ENCODE data around the gene LRRC31. TPM values are rescaled to one million over a fixed set of nuclear protein-coding genes. Genes with fewer than 3 reads are reported as not detected.

Gene LRRC31
- total and polyA plus RNA-seq, 2 experiments from 2014 or later: not detected

DNA sequence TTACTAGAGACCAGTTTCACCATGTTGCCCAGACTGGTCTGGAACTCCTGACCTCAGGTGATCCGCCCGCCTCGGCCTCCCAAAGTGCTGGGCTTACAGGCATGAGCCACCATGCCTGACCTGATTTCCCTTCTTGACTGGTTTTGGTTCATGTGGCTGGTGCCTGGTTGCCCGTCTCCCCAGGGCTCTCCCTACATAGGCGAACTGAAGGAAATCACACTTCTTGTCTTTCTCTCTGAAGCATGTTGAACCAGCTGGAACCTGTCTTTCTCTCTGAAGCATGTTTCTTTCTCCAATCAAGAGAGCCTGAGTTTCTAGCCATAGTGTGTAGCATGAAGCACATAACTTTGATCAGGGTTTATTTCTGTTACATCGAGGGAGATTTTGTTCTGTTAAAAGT is 25.3 kb upstream of the LRRC31 start:
- H3F3A ChIP-seq (replicated peaks; ENCODE audit: low read depth): no peaks in the 10 kb centered on the region
- H3K27ac ChIP-seq (ENCODE audit: low read depth): no peak overlapping the region
- Mint-ChIP-seq H3K4me3 (no peak overlapping the region), H3K27me3 (ENCODE audit: insufficient read depth, low read depth, poor library complexity) (peaks cover 3% of the 10 kb centered on the region), H3K4me1 (no peaks in the 10 kb centered on the region), H3K9me3 (peaks cover 3% of the 10 kb centered on the region; the same call in 2 of the 3 replicates), H3K27ac (no peak overlapping the region), H3K36me3 (ENCODE audit: low read depth) (no peaks in the 10 kb centered on the region)
- no peaks in the 10 kb centered on the region for H4K20me1 ChIP-seq (replicated peaks; ENCODE audit: insufficient read depth)
- ATAC-seq (no peak), DNase-seq (ENCODE audit: low spot score) (no peak)
- no peaks in the 10 kb centered on the region for H3K79me2 ChIP-seq (replicated peaks; ENCODE audit: insufficient read depth)
- no peaks in the 10 kb centered on the region for H3K4me1 ChIP-seq (ENCODE audit: insufficient read depth)
- no peak overlapping the region for H3K4me3 ChIP-seq
- H3K9me2 ChIP-seq (ENCODE audit: insufficient read depth): 0 out of 2 replicates have a peak, but pooled peaks cover 2% of the 10 kb centered on the region
- no peaks in the 10 kb centered on the region for H3K36me3 ChIP-seq (ENCODE audit: insufficient read depth)
- H3K27me3 ChIP-seq (ENCODE audit: insufficient read depth): no peaks in the 10 kb centered on the region
- H2AFZ ChIP-seq: peak overlapping the region; percentile 80
- no peak overlapping the region for H3K4me2 ChIP-seq
- TF ChIP-seq, protein P1, sequence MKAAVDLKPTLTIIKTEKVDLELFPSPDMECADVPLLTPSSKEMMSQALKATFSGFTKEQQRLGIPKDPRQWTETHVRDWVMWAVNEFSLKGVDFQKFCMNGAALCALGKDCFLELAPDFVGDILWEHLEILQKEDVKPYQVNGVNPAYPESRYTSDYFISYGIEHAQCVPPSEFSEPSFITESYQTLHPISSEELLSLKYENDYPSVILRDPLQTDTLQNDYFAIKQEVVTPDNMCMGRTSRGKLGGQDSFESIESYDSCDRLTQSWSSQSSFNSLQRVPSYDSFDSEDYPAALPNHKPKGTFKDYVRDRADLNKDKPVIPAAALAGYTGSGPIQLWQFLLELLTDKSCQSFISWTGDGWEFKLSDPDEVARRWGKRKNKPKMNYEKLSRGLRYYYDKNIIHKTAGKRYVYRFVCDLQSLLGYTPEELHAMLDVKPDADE (IDR thresholded peaks at IDR 0.05): no peak
- no peak for TF ChIP-seq POLR2AphosphoS5 (IDR thresholded peaks at IDR 0.05; ENCODE audit: low read depth)
- TF ChIP-seq STAT1 (IDR thresholded peaks at IDR 0.05; ENCODE audit: unreplicated experiment): no peak
- TF ChIP-seq, protein P2, sequence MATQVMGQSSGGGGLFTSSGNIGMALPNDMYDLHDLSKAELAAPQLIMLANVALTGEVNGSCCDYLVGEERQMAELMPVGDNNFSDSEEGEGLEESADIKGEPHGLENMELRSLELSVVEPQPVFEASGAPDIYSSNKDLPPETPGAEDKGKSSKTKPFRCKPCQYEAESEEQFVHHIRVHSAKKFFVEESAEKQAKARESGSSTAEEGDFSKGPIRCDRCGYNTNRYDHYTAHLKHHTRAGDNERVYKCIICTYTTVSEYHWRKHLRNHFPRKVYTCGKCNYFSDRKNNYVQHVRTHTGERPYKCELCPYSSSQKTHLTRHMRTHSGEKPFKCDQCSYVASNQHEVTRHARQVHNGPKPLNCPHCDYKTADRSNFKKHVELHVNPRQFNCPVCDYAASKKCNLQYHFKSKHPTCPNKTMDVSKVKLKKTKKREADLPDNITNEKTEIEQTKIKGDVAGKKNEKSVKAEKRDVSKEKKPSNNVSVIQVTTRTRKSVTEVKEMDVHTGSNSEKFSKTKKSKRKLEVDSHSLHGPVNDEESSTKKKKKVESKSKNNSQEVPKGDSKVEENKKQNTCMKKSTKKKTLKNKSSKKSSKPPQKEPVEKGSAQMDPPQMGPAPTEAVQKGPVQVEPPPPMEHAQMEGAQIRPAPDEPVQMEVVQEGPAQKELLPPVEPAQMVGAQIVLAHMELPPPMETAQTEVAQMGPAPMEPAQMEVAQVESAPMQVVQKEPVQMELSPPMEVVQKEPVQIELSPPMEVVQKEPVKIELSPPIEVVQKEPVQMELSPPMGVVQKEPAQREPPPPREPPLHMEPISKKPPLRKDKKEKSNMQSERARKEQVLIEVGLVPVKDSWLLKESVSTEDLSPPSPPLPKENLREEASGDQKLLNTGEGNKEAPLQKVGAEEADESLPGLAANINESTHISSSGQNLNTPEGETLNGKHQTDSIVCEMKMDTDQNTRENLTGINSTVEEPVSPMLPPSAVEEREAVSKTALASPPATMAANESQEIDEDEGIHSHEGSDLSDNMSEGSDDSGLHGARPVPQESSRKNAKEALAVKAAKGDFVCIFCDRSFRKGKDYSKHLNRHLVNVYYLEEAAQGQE (IDR thresholded peaks at IDR 0.05; ENCODE audit: unreplicated experiment): no peak
- no peak for TF ChIP-seq EZH2 (IDR thresholded peaks at IDR 0.05; ENCODE audit: low read depth, unreplicated experiment)
- no peak for TF ChIP-seq JUNB (IDR thresholded peaks at IDR 0.05; ENCODE audit: unreplicated experiment)
- TF ChIP-seq, protein P3, sequence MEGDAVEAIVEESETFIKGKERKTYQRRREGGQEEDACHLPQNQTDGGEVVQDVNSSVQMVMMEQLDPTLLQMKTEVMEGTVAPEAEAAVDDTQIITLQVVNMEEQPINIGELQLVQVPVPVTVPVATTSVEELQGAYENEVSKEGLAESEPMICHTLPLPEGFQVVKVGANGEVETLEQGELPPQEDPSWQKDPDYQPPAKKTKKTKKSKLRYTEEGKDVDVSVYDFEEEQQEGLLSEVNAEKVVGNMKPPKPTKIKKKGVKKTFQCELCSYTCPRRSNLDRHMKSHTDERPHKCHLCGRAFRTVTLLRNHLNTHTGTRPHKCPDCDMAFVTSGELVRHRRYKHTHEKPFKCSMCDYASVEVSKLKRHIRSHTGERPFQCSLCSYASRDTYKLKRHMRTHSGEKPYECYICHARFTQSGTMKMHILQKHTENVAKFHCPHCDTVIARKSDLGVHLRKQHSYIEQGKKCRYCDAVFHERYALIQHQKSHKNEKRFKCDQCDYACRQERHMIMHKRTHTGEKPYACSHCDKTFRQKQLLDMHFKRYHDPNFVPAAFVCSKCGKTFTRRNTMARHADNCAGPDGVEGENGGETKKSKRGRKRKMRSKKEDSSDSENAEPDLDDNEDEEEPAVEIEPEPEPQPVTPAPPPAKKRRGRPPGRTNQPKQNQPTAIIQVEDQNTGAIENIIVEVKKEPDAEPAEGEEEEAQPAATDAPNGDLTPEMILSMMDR (conservative IDR thresholded peaks at IDR 0.05; ENCODE audit: low read depth in 2 of 2): no peak
- no peak for TF ChIP-seq NANOG (IDR thresholded peaks at IDR 0.05; ENCODE audit: borderline replicate concordance)
- no peak for TF ChIP-seq CREB1 (CRISPR knock-in tag; IDR thresholded peaks at IDR 0.05; ENCODE audit: low read depth)
- no peak for TF ChIP-seq EZH2phosphoT487 (IDR thresholded peaks at IDR 0.05; ENCODE audit: unreplicated experiment)
- TF ChIP-seq, protein P4, sequence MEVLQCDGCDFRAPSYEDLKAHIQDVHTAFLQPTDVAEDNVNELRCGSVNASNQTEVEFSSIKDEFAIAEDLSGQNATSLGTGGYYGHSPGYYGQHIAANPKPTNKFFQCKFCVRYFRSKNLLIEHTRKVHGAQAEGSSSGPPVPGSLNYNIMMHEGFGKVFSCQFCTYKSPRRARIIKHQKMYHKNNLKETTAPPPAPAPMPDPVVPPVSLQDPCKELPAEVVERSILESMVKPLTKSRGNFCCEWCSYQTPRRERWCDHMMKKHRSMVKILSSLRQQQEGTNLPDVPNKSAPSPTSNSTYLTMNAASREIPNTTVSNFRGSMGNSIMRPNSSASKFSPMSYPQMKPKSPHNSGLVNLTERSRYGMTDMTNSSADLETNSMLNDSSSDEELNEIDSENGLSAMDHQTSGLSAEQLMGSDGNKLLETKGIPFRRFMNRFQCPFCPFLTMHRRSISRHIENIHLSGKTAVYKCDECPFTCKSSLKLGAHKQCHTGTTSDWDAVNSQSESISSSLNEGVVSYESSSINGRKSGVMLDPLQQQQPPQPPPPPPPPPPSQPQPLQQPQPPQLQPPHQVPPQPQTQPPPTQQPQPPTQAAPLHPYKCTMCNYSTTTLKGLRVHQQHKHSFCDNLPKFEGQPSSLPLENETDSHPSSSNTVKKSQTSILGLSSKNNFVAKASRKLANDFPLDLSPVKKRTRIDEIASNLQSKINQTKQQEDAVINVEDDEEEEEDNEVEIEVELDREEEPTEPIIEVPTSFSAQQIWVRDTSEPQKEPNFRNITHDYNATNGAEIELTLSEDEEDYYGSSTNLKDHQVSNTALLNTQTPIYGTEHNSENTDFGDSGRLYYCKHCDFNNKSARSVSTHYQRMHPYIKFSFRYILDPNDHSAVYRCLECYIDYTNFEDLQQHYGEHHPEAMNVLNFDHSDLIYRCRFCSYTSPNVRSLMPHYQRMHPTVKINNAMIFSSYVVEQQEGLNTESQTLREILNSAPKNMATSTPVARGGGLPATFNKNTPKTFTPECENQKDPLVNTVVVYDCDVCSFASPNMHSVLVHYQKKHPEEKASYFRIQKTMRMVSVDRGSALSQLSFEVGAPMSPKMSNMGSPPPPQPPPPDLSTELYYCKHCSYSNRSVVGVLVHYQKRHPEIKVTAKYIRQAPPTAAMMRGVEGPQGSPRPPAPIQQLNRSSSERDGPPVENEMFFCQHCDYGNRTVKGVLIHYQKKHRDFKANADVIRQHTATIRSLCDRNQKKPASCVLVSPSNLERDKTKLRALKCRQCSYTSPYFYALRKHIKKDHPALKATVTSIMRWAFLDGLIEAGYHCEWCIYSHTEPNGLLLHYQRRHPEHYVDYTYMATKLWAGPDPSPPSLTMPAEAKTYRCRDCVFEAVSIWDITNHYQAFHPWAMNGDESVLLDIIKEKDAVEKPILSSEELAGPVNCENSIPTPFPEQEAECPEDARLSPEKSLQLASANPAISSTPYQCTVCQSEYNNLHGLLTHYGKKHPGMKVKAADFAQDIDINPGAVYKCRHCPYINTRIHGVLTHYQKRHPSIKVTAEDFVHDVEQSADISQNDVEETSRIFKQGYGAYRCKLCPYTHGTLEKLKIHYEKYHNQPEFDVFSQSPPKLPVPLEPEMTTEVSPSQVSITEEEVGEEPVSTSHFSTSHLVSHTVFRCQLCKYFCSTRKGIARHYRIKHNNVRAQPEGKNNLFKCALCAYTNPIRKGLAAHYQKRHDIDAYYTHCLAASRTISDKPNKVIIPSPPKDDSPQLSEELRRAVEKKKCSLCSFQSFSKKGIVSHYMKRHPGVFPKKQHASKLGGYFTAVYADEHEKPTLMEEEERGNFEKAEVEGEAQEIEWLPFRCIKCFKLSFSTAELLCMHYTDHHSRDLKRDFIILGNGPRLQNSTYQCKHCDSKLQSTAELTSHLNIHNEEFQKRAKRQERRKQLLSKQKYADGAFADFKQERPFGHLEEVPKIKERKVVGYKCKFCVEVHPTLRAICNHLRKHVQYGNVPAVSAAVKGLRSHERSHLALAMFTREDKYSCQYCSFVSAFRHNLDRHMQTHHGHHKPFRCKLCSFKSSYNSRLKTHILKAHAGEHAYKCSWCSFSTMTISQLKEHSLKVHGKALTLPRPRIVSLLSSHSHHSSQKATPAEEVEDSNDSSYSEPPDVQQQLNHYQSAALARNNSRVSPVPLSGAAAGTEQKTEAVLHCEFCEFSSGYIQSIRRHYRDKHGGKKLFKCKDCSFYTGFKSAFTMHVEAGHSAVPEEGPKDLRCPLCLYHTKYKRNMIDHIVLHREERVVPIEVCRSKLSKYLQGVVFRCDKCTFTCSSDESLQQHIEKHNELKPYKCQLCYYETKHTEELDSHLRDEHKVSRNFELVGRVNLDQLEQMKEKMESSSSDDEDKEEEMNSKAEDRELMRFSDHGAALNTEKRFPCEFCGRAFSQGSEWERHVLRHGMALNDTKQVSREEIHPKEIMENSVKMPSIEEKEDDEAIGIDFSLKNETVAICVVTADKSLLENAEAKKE (CRISPR knock-in tag; IDR thresholded peaks at IDR 0.05): no peak
- TF ChIP-seq ZNF331 (CRISPR knock-in tag; IDR thresholded peaks at IDR 0.05; ENCODE audit: low read depth): no peak
- no peak for TF ChIP-seq ZNF114 (CRISPR knock-in tag; IDR thresholded peaks at IDR 0.05)
